IMR-90 (cell line): ENCODE measurements around the gene ETV4. TPM values are rescaled to one million over a fixed set of nuclear protein-coding genes. Genes with fewer than 3 reads are reported as not detected.

Experiments used
- ATAC-seq: fragments of 200-7000 bp; cut with Tn5 transposase; 2 replicates; pipeline ENCODE4 v1.9.1; 2020; ENCODE audit warnings: low read depth, mild to moderate bottlenecking, moderate library complexity
- BruUV-seq: library from RNA; stranded (reverse); fragments of 400-500 nt; replicated peaks from 2 replicates; lab custom pipeline; 2021; lab: Mats Ljungman, UMichigan
- CTCF ChIA-PET: fragments of 300-600 bp; formaldehyde crosslinking; extraction: SDS; loops from one replicate; lab custom pipeline; 2021; ENCODE audit warnings: antibody characterized with exemption; lab: Yijun Ruan, JAX
- POLR2A ChIA-PET: fragments of 300-600 bp; sonication (Branson Sonifier 250); formaldehyde crosslinking; loops from one replicate; lab custom pipeline; 2022; ENCODE audit warnings: antibody characterized with exemption; ENCODE audit not compliant: unreplicated experiment; lab: Charles Lee
- DNase-seq: peaks from one replicate; pipeline ENCODE4 v3.0.0; 2013
- H2AFZ ChIP-seq: replicated peaks from 2 replicates; pipeline ENCODE3; 2013; ENCODE audit warnings: low read length, mild to moderate bottlenecking; ENCODE audit not compliant: poor library complexity
- H2AK5ac ChIP-seq: 2 replicates; pipeline ENCODE4 v1.6.1; 2013; ENCODE audit warnings: low read depth, low read length, inconsistent platforms
- H2AK9ac ChIP-seq: replicated peaks from 2 replicates; pipeline ENCODE3; 2013; ENCODE audit warnings: mild to moderate bottlenecking, low read depth, low read length, moderate library complexity; ENCODE audit not compliant: poor library complexity
- H2BK120ac ChIP-seq: 2 replicates; pipeline ENCODE4 v1.6.1; 2013; ENCODE audit warnings: low read depth, low read length, inconsistent platforms
- H2BK15ac ChIP-seq: 3 replicates; pipeline ENCODE4 v1.6.1; 2013; ENCODE audit warnings: low read depth, low read length, inconsistent platforms
- H2BK20ac ChIP-seq: 2 replicates; pipeline ENCODE4 v1.6.1; 2013; ENCODE audit warnings: low read depth, mild to moderate bottlenecking, inconsistent platforms, low read length, moderate library complexity
- H2BK5ac ChIP-seq: 2 replicates; pipeline ENCODE4 v1.6.1; 2013; ENCODE audit warnings: mild to moderate bottlenecking, low read depth, low read length, inconsistent platforms; ENCODE audit not compliant: poor library complexity, severe bottlenecking
- H3K14ac ChIP-seq: replicated peaks from 2 replicates; pipeline ENCODE4 v1.6.1; 2013; ENCODE audit warnings: low read depth, low read length, inconsistent platforms
- H3K18ac ChIP-seq: 2 replicates; pipeline ENCODE4 v1.6.1; 2013; ENCODE audit warnings: low read depth, low read length, control low read depth
- H3K23ac ChIP-seq: 2 replicates; pipeline ENCODE4 v1.6.1; 2013; ENCODE audit warnings: low read depth, low read length, inconsistent platforms
- H3K27ac ChIP-seq: 2 replicates; pipeline ENCODE4 v1.5.1; 2013; ENCODE audit warnings: mild to moderate bottlenecking, control low read depth, low read length; ENCODE audit not compliant: insufficient read depth
- H3K27me3 ChIP-seq: 2 replicates; pipeline ENCODE4 v1.6.1; 2013; ENCODE audit warnings: low read length; ENCODE audit not compliant: control insufficient read depth, insufficient read depth
- H3K36me3 ChIP-seq: 2 replicates; pipeline ENCODE4 v1.6.1; 2013; ENCODE audit warnings: low read length, mixed read lengths; ENCODE audit not compliant: control insufficient read depth, insufficient read depth
- H3K4ac ChIP-seq: 2 replicates; pipeline ENCODE4 v1.6.1; 2013; ENCODE audit warnings: low read depth, low read length, inconsistent platforms
- H3K4me1 ChIP-seq: 2 replicates; pipeline ENCODE4 v1.6.1; 2013; ENCODE audit warnings: low read length, mixed read lengths; ENCODE audit not compliant: control insufficient read depth, insufficient read depth
- H3K4me2 ChIP-seq: 2 replicates; pipeline ENCODE4 v1.6.1; 2013; ENCODE audit warnings: low read depth, mild to moderate bottlenecking, control low read depth, low read length, moderate library complexity
- H3K4me3 ChIP-seq: 2 replicates; pipeline ENCODE4 v1.5.1; 2013; ENCODE audit warnings: low read depth, mild to moderate bottlenecking, control low read depth, low read length, moderate library complexity; ENCODE audit not compliant: insufficient read depth
- H3K56ac ChIP-seq: 2 replicates; pipeline ENCODE4 v1.6.1; 2013; ENCODE audit warnings: low read length, inconsistent platforms; ENCODE audit not compliant: insufficient read depth; ENCODE audit errors: extremely low read depth
- H3K79me1 ChIP-seq, 2 experiments: 2 replicates each; pipeline ENCODE4 v1.6.1; 2013; ENCODE audit warnings: low read length in 2 of 2, inconsistent platforms in 1 of 2, low read depth in 1 of 2
- H3K9ac ChIP-seq: 2 replicates; pipeline ENCODE4 v1.6.1; 2013; ENCODE audit warnings: low read depth, low read length, control low read depth
- H3K9me1 ChIP-seq: 2 replicates; pipeline ENCODE4 v1.6.1; 2013; ENCODE audit warnings: low read length, inconsistent platforms; ENCODE audit not compliant: insufficient read depth
- H3K9me3 ChIP-seq: 2 replicates; pipeline ENCODE4 v1.6.1; 2013; ENCODE audit warnings: low read length; ENCODE audit not compliant: control insufficient read depth, insufficient read depth
- H4K20me1 ChIP-seq: 2 replicates; pipeline ENCODE4 v1.6.1; 2013; ENCODE audit warnings: low read length, inconsistent platforms; ENCODE audit not compliant: insufficient read depth
- H4K5ac ChIP-seq: 2 replicates; pipeline ENCODE4 v1.6.1; 2013; ENCODE audit warnings: mild to moderate bottlenecking, low read depth, low read length, control low read depth
- H4K8ac ChIP-seq, 2 experiments: 2 replicates each; pipeline ENCODE4 v1.6.1; 2013; ENCODE audit warnings: low read depth in 2 of 2, low read length in 2 of 2, control low read depth in 1 of 2, inconsistent platforms in 1 of 2
- H4K91ac ChIP-seq: 2 replicates; pipeline ENCODE4 v1.6.1; 2013; ENCODE audit warnings: low read depth, low read length, inconsistent platforms; ENCODE audit not compliant: insufficient read depth
- BHLHE40 ChIP-seq: fragments of 150-350 bp; IDR thresholded peaks from 2 replicates; pipeline ENCODE4 v1.6.1; 2016; ENCODE audit warnings: mild to moderate bottlenecking, low read depth, low read length
- CEBPB ChIP-seq: IDR thresholded peaks from 2 replicates; pipeline ENCODE4 v1.6.1; 2012; ENCODE audit warnings: low read depth, low read length, improper control_type of control experiment
- CHD1 ChIP-seq: IDR thresholded peaks from 2 replicates; pipeline ENCODE4 v1.6.1; 2012; ENCODE audit warnings: low read depth, low read length, improper control_type of control experiment
- CTCF ChIP-seq: conservative IDR thresholded peaks from 2 replicates; pipeline ENCODE4 v1.5.1; 2012; ENCODE audit warnings: mild to moderate bottlenecking, low read depth, low read length, improper control_type of control experiment
- ELK1 ChIP-seq: fragments of 150-350 bp; IDR thresholded peaks from 2 replicates; pipeline ENCODE4 v1.6.1; 2016; ENCODE audit warnings: low read depth, mild to moderate bottlenecking, low read length, moderate library complexity, borderline replicate concordance
- FOS ChIP-seq: fragments of 150-350 bp; IDR thresholded peaks from 2 replicates; pipeline ENCODE4 v1.6.1; 2016; ENCODE audit warnings: low read depth, low read length
- NFE2L2 ChIP-seq: fragments of 150-350 bp; IDR thresholded peaks from 2 replicates; pipeline ENCODE4 v1.6.1; 2016; ENCODE audit warnings: low read depth, mild to moderate bottlenecking, low read length
- POLR2A ChIP-seq: IDR thresholded peaks from 2 replicates; pipeline ENCODE4 v1.6.1; 2012; ENCODE audit warnings: mild to moderate bottlenecking, low read depth, low read length
- RAD21 ChIP-seq: IDR thresholded peaks from 2 replicates; pipeline ENCODE4 v1.6.1; 2012; ENCODE audit warnings: low read length, improper control_type of control experiment
- RFX5 ChIP-seq: IDR thresholded peaks from 2 replicates; pipeline ENCODE4 v1.8.0; 2012; ENCODE audit warnings: low read depth, mild to moderate bottlenecking, low read length, moderate library complexity
- USF2 ChIP-seq: fragments of 150-350 bp; IDR thresholded peaks from 2 replicates; pipeline ENCODE4 v1.6.1; 2017; ENCODE audit warnings: mild to moderate bottlenecking, antibody characterized with exemption, low read length, low read depth
- WGBS, 2 experiments: methylation state at CpG; one replicate each; pipeline versions ENCODE4 v1.1.5 to v1.1.7; 2013; ENCODE audit warnings: missing lambda C conversion rate in 2 of 2; ENCODE audit not compliant: insufficient read length in 1 of 2; ENCODE audit errors: extremely low coverage in 2 of 2; 5-methylcytosine and 5-hydroxymethylcytosine counted together
- dilution Hi-C: fragments of 300-500 bp; cut with HindIII; formaldehyde crosslinking; loops from one replicate; pipeline ENCODE4 v1.14.3; 2018; ENCODE audit warnings: low sequenced_read_pairs; ENCODE audit not compliant: unreplicated experiment
- in situ Hi-C: fragments of 300-500 bp; cut with MboI; formaldehyde crosslinking; loops from 3 replicates; pipeline ENCODE4 v1.14.3; 2019; ENCODE audit warnings: low sequenced_read_pairs, inconsistent platforms, mixed read lengths
- intact Hi-C: fragments of 100-400 bp; cut with micrococcal nuclease; formaldehyde crosslinking; loops from 2 replicates; pipeline ENCODE4 v1.10.0; 2022
- polyA plus RNA-seq, 3 experiments: library from polyadenylated mRNA; depleted of rRNA; stranded (reverse); fragments of >200 nt; gene quantifications; 2 replicates each; pipeline ENCODE4 v1.2.3, GENCODE V29; 2012; ENCODE audit warnings: low replicate concordance in 1 of 3
- total RNA-seq: library from RNA; depleted of rRNA; stranded (reverse); fragments of >200 nt; gene quantifications from 2 replicates; pipeline ENCODE4 v1.2.3, GENCODE V29; 2012

Gene ETV4
- total and polyA plus RNA-seq, 2 of the 4 experiments (the other 2 are of a cell fraction): 4.3 to 13.2 TPM

GRCh38 chr17:43563600-43564594 is 17.8 kb upstream of the ETV4 start:
- no peak for ATAC-seq

More at GRCh38 chr17:43563600-43564594, 17.8 kb upstream of the ETV4 start:
- H2BK5ac ChIP-seq: no peak overlapping the region
- H2BK20ac ChIP-seq: no peak overlapping the region
- no peak overlapping the region for H4K8ac ChIP-seq
- H3K9me1 ChIP-seq: no peaks in the 10 kb centered on the region
- no peak overlapping the region for H2BK15ac ChIP-seq
- in situ Hi-C loops: no loop called here
- POLR2A ChIA-PET: no interaction called here
- dilution Hi-C loops: no loop called here
- H3K36me3 ChIP-seq: no peaks in the 10 kb centered on the region
- H4K20me1 ChIP-seq: no peaks in the 10 kb centered on the region
- H3K4me2 ChIP-seq: no peak overlapping the region
- TF ChIP-seq FOS: no peak
- TF ChIP-seq CHD1: no peak
- TF ChIP-seq CTCF: no peak
- no peak for TF ChIP-seq RFX5
- TF ChIP-seq POLR2A: no peak
- no peak for TF ChIP-seq RAD21
- no peak for TF ChIP-seq NFE2L2
- no peak for TF ChIP-seq BHLHE40
- TF ChIP-seq CEBPB: no peak
- TF ChIP-seq ELK1: no peak
- no peak for TF ChIP-seq USF2
- H3K18ac ChIP-seq: no peak overlapping the region
- H2AFZ ChIP-seq: peak overlapping the region; percentile 56
- no peak overlapping the region for H4K91ac ChIP-seq
- H3K27me3 ChIP-seq: no peaks in the 10 kb centered on the region; the same call in 1 of the 2 replicates
- no peak for DNase-seq
- no peak overlapping the region for H2AK5ac ChIP-seq
- no peak overlapping the region for H3K4ac ChIP-seq
- intact Hi-C loops: loop anchor here (2.0 kb wide), 1 partner anchor 43 kb away; no protein-coding TSS in a partner anchor
- BruUV-seq: no TSS peak
- H3K4me1 ChIP-seq: no peaks in the 10 kb centered on the region
- no peak overlapping the region for H2AK9ac ChIP-seq
- no peaks in the 10 kb centered on the region for H3K9me3 ChIP-seq
- no peak overlapping the region for H4K5ac ChIP-seq
- no peak overlapping the region for H3K4me3 ChIP-seq
- WGBS, 2 experiments: no CpG with 5 or more reads among the region's 15 CpGs
- H3K27ac ChIP-seq: no peak overlapping the region
- no peak overlapping the region for H3K14ac ChIP-seq
- H3K56ac ChIP-seq: no peak overlapping the region
- H3K79me1 ChIP-seq: no peaks in the 10 kb centered on the region
- no peak overlapping the region for H3K23ac ChIP-seq
- no peak overlapping the region for H2BK120ac ChIP-seq
- CTCF ChIA-PET: no interaction called here
- no peak overlapping the region for H3K9ac ChIP-seq
